Activated CD4-positive, alpha-beta T cell treated with anti-CD3 and anti-CD28 coated beads for 4 hours (primary cell): ENCODE measurements around the gene FCHO2.
"Not testable (repeated sequence)": the region's sequence is repeated elsewhere in the genome, so short reads cannot be mapped to it uniquely, and the experiment has no call there.

Source experiments
- DNase-seq, 2 donors: peaks; one replicate each; pipeline ENCODE4 v3.0.0-alpha.2; 2020

The FCHO2 gene

DNA sequence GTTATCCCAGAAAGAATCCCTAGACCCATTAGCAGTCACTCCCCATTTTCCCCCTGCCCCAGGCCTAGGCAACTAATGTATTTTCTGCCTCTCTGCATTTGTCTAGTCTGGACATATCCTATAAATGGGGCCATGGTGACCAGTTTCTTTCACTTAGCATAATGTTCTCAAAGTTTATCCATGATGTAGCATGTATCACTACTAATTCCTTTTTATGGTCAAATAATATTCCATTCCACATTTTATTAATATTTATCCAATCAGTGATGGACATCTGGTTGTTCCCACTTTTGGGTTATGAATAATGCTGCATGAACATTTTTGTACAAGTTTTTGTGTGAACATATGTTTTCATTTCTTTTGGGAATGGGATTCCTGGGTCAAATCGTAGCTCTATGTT lies 1.5 kb downstream of the FCHO2 start:
- no peak for DNase-seq

GRCh38 chr5:72959257-72959656 lies 3.4 kb downstream of the FCHO2 start:
- DNase-seq, result no peak

GRCh38 chr5:72974481-72974880 lies 18.6 kb downstream of the FCHO2 start:
- not testable (repeated sequence) for DNase-seq

GRCh38 chr5:72976810-72977209 lies 21.0 kb downstream of the FCHO2 start:
- DNase-seq, result not testable (repeated sequence)

- no peak for DNase-seq
These were observed 29.9 kb downstream of the FCHO2 start for GRCh38 chr5:72985719-72986118.

- DNase-seq, result no peak
These were observed 32.9 kb downstream of the FCHO2 start for GRCh38 chr5:72988769-72989168.

DNA sequence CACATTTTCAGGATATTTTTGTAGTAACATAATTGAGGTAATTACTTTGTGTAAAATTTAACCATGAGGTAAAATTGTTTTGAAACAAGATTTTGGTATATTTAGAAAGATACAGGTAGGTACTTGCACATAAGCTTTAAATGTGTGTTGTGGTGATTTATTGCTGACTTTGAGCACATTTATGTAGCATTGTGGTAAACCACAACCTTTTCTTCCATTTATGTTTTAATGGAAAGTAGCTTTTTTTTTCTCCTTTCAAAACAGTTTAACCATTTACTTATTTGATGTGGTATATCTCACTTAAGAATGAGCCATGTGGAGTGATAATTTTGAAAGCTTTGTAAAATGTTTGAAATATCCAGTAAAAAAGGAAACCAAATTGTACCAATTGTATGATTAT lies 35.6 kb downstream of the FCHO2 start:
- no peak for DNase-seq

- DNase-seq, result no peak
These were observed 38.7 kb downstream of the FCHO2 start for GRCh38 chr5:72994578-72994977.

- DNase-seq, result no peak
These were observed 40.8 kb downstream of the FCHO2 start for GRCh38 chr5:72996632-72997031.

DNA sequence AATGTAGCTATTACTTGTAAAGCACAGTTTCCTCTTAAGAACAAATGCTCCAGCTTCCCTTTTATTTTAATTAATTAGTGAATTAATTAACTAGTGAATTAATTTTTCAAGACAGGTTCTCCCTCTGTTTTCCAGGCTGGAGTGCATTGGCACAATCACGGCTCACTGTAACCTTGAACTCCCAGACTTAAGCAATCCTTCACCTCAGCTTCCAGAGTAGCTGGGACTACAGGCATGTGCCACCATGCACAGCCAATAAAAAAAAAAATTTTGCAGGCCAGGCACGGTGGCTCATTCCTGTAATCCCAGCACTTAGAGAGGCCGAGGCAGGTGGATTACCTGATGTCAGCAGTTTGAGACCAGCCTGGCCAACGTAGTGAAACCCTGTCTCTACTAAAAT lies 44.1 kb downstream of the FCHO2 start:
- no peak for DNase-seq

GRCh38 chr5:73005886-73006285 lies 50.0 kb downstream of the FCHO2 start:
- DNase-seq, result no peak

GRCh38 chr5:73007051-73007450 lies 51.2 kb downstream of the FCHO2 start:
- DNase-seq, result no peak

DNA sequence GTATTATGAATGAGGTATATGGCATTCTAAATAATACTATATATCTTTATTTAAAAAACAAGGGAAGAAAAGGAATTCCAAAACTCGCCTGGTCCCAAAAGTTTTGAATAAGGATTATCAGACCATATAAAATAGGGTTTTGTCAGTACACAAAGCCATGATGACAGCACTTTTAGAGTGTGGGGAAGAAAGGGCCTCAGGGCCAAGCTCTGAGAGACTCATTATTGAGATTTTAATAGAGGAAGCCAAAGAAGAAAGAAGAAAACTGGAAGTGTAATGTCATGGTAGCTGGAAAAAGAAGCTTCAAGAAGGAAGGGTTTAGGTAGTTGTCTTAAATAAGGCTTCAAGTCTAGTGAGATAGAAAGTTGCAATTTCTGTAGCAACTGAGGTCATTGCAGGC lies 53.0 kb downstream of the FCHO2 start:
- DNase-seq, result no peak

GRCh38 chr5:73011612-73012011 lies 55.8 kb downstream of the FCHO2 start:
- DNase-seq, result not testable (repeated sequence)

- DNase-seq, result no peak
These were observed 63.1 kb downstream of the FCHO2 start for GRCh38 chr5:73018892-73019291.

DNA sequence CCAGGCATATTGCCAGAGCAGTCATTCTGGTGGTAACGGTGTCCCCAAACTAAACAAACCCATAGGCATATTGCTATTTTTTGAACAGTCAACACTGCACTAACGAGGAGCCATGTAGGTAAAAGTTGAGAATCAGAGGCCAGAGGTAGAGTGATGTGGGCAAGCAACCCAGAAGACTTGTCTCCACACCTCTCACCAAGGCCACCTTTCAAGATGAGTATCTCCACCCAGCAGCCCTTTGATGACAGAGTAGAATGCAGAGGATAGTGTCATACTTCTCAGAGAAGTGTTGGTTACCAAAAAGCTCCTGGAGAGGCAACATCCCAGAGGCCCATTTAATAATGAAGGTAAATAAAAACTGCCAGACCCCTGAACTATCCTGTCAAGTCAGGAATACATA lies 63.9 kb downstream of the FCHO2 start:
- no peak for DNase-seq

GRCh38 chr5:73022471-73023169 lies 66.8 kb downstream of the FCHO2 start:
- no peak for DNase-seq

GRCh38 chr5:73024946-73025544 lies 69.2 kb downstream of the FCHO2 start:
- DNase-seq, result not testable (repeated sequence)

GRCh38 chr5:73027361-73027760 lies 71.5 kb downstream of the FCHO2 start:
- DNase-seq, result no peak

DNA sequence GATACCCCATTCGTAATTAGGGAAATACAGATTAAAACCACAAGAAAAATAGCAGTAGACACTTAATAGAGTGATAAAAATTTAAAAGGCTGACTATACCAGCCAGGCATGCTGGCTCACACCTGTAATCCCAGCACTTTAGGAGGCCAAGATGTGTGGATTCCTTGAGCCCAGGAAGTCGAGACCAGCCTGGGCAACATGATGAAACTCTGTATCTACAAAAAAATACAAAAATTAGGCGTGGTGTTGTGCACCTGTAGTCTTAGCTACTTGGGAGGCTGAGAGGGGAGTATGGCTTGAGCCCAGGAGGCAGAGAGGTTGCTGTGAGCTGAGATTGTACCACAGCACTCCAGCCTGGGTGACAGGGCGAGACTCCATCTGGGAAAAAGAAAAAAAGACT lies 72.0 kb downstream of the FCHO2 start:
- no peak for DNase-seq

DNA sequence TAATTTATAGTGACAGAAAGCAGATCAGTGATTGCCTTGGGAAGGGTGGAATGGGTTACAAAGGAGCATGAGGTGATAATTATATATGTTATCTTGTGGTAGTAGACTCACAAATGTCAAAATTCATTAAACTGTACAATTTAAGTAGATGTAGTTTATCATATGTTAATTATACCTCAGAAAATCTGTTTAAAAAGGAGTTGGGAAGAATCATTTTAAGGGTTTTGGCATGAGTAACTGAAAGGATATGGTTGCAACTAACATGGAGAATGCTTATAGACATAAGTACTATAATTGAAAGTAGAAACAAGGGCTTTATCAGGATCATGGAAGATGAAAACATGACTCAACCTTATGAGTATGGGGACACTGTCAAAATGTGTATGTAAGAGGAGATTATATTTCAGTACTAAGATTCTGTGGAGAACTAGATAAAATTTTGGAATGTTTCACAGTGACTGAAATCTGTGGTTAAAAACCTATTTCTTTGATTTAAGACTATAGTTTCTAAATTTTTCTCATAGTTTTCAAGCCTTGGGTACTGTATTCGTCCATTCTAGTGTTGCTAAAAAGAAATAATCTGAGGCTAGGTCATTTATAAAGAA lies 73.3 kb downstream of the FCHO2 start:
- DNase-seq, result no peak

GRCh38 chr5:73030531-73030930 lies 74.7 kb downstream of the FCHO2 start:
- DNase-seq, result no peak

DNA sequence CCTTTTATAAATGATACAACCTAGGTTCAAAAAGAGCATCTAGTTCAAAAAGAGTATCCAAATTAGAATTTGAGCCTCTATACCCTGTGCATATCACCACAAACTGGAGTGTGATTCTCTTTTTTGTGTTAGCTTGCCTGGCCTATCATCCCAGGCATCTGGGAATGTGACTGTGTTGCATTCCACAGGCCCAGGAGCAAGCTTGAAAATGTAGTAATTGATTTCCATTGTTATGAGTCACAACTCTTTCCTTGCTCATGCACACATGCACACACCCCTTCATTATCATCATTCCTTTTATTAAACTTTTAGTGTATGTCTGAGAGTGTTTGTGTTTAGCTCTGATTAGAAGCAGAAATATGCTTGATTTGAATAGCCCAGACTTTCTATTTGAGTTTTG lies 75.2 kb downstream of the FCHO2 start:
- no peak for DNase-seq

DNA sequence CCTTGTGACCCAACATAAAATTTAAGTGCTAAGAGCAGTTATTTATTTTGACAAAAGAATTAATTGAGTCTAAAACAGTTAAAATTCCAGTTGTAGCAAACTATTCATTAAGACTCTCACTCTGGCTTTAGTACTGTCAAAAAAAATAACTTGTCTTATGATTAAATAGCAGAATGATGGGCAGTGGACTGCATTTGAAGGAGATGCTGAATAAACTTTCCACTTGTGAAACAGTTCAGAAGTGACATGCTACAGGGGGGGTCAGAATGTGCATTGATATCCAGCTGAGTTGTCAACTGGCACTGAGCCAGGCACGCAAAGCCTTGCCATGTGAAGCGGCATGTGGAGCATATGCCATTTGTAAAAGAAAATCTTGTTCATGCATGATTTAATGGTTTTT lies 76.0 kb downstream of the FCHO2 start:
- no peak for DNase-seq

GRCh38 chr5:73032635-73033034 lies 76.8 kb downstream of the FCHO2 start:
- DNase-seq, result no peak
